Measurements from ENCODE around the gene NFKB1.

DNA sequence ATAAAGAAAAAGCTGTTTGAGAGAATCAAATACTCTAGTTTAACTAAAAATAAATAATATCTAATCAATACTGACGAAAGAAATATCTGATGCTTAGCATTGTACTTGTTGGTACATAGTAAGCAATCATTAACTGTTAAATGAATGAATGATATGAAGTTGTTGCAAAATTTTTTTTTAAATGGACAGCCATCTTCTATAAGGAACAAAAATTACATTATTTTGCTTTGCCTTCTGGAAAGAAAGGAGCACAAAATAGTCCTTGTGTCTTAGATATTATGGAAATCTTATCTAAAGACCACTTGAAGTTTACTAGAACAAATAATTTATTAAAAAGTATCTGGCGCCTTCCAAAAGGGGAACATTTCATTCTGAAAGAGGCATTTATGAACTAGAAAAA is 4.5 kb downstream of the NFKB1 start:
- TF ChIP-seq JUNB (CRISPR knock-in tag; conservative IDR thresholded peaks at IDR 0.05), result no peak
- TF ChIP-seq TBL1XR1 (IDR thresholded peaks at IDR 0.05; ENCODE audit: low read length in 2 of 2), result no peak
- TF ChIP-seq, protein P1, sequence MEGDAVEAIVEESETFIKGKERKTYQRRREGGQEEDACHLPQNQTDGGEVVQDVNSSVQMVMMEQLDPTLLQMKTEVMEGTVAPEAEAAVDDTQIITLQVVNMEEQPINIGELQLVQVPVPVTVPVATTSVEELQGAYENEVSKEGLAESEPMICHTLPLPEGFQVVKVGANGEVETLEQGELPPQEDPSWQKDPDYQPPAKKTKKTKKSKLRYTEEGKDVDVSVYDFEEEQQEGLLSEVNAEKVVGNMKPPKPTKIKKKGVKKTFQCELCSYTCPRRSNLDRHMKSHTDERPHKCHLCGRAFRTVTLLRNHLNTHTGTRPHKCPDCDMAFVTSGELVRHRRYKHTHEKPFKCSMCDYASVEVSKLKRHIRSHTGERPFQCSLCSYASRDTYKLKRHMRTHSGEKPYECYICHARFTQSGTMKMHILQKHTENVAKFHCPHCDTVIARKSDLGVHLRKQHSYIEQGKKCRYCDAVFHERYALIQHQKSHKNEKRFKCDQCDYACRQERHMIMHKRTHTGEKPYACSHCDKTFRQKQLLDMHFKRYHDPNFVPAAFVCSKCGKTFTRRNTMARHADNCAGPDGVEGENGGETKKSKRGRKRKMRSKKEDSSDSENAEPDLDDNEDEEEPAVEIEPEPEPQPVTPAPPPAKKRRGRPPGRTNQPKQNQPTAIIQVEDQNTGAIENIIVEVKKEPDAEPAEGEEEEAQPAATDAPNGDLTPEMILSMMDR (IDR thresholded peaks at IDR 0.05 in 2 of 3, conservative IDR thresholded peaks at IDR 0.05 in 1 of 3; ENCODE audit: insufficient read depth in 2 of 3, low read depth in 1 of 3, low read length in 3 of 3), result no peak
- no peak for TF ChIP-seq SMARCB1 (IDR thresholded peaks at IDR 0.05; ENCODE audit: insufficient read length, low read depth)

Measured in K562 (cell line).